ENCODE results near the gene MRNIP.

MRNIP gene

GRCh38 chr5:179821298-179822058 is 37.1 kb downstream of the MRNIP start:
- DNase-seq (ENCODE audit: low read depth, low spot score) = peak; percentile 89

- DNase-seq (ENCODE audit: low read depth, low spot score) = no peak
Measured at GRCh38 chr5:179820483-179821297, 37.9 kb downstream of the MRNIP start, which contains the start of gene SQSTM1. Gene SQSTM1, plus strand, starts transcription at chr5:179820905. Its CDS starts 32 bp downstream, at chr5:179820937.

- DNase-seq (ENCODE audit: low read depth, low spot score) = no peak
Measured at GRCh38 chr5:179820127-179820482, 38.5 kb downstream of the MRNIP start.

GRCh38 chr5:179819296-179820126 is 39.1 kb downstream of the MRNIP start:
- no peak for DNase-seq (ENCODE audit: low read depth, low spot score)

- DNase-seq (ENCODE audit: low read depth, low spot score) = peak; percentile 74
Measured at GRCh38 chr5:179818746-179819295, 39.8 kb downstream of the MRNIP start.

- DNase-seq (ENCODE audit: low read depth, low spot score) = no peak
Measured at GRCh38 chr5:179817890-179818745, 40.5 kb downstream of the MRNIP start.

GRCh38 chr5:179817470-179817840 is 41.2 kb downstream of the MRNIP start:
- no peak for DNase-seq (ENCODE audit: low read depth, low spot score)

- DNase-seq (ENCODE audit: low read depth, low spot score) = no peak
Measured at GRCh38 chr5:179816796-179817469, 41.7 kb downstream of the MRNIP start.

GRCh38 chr5:179816401-179816795 is 42.2 kb downstream of the MRNIP start:
- DNase-seq (ENCODE audit: low read depth, low spot score) = no peak

GRCh38 chr5:179815491-179816249 is 42.9 kb downstream of the MRNIP start:
- no peak for DNase-seq (ENCODE audit: low read depth, low spot score)

- DNase-seq (ENCODE audit: low read depth, low spot score) = no peak
Measured at GRCh38 chr5:179814090-179814489, 44.5 kb downstream of the MRNIP start.

GRCh38 chr5:179812997-179813607 is 45.5 kb downstream of the MRNIP start:
- DNase-seq (ENCODE audit: low read depth, low spot score) = no peak

GRCh38 chr5:179812135-179812825 is 46.3 kb downstream of the MRNIP start:
- DNase-seq (ENCODE audit: low read depth, low spot score) = no peak

GRCh38 chr5:179806250-179807048 is 52.2 kb downstream of the MRNIP start, which contains the start of gene MGAT4B:
Gene MGAT4B, minus strand, starts transcription at chr5:179806866. Its CDS starts 283 bp downstream, at chr5:179806583.
- DNase-seq (ENCODE audit: low read depth, low spot score) = no peak

- DNase-seq (ENCODE audit: low read depth, low spot score) = no peak
Measured at GRCh38 chr5:179805529-179806249, 52.9 kb downstream of the MRNIP start.

- no peak for DNase-seq (ENCODE audit: low read depth, low spot score)
Measured at GRCh38 chr5:179805070-179805528, 53.5 kb downstream of the MRNIP start.

- DNase-seq (ENCODE audit: low read depth, low spot score) = no peak
Measured at GRCh38 chr5:179804555-179804947, 54.1 kb downstream of the MRNIP start.
